Loucy (cell line): ENCODE data around the gene DNASE1.

Source experiments
- CTCF ChIP-seq: fragments of 200-600 bp; sonication (generic); conservative IDR thresholded peaks from 2 replicates; pipeline ENCODE4 v1.5.1; 2014; ENCODE audit warnings: mild to moderate bottlenecking, antibody characterized with exemption, low read length
- EZH2phosphoT487 ChIP-seq: fragments of 200-600 bp; IDR thresholded peaks from 2 replicates; pipeline ENCODE4 v1.6.1; 2018; ENCODE audit warnings: antibody characterized with exemption, mild to moderate bottlenecking, moderate library complexity, borderline replicate concordance

GRCh38 chr16:3652373-3653195, 1.9 kb upstream of the DNASE1 start:
- no peak for TF ChIP-seq CTCF
- no peak for TF ChIP-seq EZH2phosphoT487
